GM21717 (cell line): Measurements from ENCODE around the gene DELE1.

ENCODE experiments used
- ATAC-seq: cut with Tn5 transposase; IDR thresholded peaks from one replicate; pipeline ENCODE4 v1.9.1; 2021; ENCODE audit warnings: mild to moderate bottlenecking, moderate library complexity; ENCODE audit not compliant: unreplicated experiment

DELE1 gene

DNA sequence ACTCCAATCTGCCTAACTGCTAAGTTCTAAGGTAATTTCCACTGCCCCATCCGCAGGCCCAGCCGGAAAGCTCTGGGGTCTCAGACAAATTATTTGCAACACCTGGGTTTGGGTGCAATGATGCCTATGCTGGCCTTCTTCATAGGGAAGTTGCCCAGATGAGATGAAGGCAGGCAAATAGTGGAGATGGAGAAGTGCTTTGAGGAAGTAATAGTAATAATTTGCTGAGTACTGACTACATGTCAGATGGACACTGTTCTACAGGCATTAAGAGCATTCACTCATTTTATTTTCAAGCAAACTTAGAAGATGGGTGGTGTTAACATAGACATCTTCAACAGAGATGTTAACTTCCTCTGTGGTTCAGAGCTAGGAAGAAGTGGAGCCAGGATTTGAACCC lies 30.5 kb downstream of the DELE1 start:
- ATAC-seq = no peak

DNA sequence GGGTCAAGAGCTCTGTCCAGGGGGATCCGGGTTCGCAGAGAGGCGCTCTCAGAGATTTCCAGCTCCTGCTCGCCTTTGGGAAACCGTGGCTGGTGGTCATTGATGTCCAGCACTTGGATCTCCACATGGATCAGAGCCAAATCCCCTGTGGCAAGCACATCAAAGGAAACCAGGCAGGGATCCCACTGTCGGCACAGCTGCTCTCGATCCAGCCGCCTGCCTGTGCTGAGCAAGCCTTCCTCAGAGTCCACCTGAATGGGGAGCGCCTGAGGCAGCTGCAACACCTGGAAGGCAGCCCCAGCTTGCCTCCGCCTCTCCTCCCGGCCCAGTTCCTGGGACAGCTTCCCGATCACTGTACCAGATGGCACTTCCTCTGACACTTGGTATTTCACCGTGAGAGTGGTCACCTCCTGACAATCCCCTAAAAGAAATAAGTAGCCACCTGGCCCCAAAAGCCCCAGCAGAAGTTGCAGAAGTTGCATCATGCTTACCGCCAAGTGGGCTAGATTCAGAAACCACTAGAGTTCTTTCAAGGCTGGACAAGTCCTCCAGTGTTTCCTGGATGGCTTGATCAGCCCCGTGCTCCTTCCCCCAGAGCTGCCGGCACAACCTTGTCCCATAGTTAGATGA lies 33.8 kb downstream of the DELE1 start:
- no peak for ATAC-seq

DNA sequence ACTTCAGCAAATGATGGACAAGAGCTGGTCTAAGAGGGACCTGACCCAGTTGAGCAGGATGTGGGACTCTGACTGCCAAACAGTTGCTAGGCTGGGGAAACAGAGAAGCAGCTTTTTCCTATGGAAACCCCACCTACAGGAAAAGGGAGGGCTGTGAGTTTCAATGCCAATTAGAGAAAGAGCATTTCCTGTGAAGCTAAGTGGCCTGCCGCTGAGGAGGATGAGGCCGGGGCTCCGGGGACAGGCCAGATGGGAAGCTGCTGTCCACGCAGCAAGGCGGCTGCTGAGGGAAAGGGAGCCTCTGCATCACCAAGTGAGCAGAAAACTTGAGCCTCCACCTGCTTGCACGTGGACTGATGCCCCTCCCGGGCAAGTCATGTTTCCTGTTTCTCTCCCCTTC lies 34.4 kb downstream of the DELE1 start, which contains the start of gene PCDH12:
Gene PCDH12, minus strand, starts transcription at position 90 of the 400 bp plus-strand sequence. CDS start 351 bp downstream, outside the sequence.
- no peak for ATAC-seq

DNA sequence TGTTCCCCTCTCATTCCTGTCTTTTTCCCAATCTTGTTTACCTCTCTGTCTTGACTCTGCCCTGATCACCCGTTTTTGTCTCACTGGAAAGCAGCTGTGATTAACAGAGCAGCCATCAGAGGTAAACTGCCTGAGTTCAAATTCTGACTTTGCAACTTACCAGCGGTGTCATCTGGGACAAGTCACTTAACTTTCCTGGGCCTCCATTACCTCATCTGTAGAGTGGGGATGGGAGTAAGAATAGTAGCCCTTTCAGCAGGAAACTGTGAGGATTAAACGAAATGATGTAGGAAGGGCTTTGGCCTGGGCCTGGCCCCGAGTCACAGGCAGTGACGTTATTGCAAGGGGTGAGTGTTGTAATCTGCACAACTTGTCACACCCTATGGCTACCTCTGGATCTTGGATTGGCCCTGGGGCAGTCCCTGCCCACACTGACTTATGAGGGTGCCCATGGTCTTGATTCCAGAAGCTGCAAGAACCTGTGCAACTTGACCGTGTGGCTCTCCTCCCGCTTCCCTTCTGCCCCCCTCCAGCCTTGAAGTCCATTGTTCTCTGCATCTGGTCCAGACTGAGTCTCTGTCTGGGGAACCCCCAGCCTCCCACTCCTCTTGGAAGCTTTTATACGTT lies 35.0 kb downstream of the DELE1 start:
- ATAC-seq = no peak

DNA sequence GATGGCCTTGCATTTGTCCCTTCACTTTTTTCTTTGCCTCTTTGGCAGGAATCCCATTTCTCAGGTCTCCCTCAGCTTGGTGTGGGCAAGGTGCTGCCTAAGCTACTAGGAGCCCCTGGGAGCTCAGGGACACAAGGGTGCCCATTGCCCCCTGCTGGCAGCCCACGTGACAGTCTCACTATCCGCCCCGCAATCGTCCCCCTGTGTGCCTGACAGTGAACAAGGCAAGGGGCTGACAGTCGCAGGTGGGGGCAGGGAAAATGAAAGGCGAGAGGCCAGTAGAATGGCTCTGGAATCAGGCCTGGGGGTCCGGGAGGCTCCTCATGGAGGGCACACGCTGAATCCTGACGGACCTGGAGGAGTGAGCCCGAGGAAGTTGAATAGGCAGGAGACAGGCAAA lies 36.3 kb downstream of the DELE1 start:
- no peak for ATAC-seq

DNA sequence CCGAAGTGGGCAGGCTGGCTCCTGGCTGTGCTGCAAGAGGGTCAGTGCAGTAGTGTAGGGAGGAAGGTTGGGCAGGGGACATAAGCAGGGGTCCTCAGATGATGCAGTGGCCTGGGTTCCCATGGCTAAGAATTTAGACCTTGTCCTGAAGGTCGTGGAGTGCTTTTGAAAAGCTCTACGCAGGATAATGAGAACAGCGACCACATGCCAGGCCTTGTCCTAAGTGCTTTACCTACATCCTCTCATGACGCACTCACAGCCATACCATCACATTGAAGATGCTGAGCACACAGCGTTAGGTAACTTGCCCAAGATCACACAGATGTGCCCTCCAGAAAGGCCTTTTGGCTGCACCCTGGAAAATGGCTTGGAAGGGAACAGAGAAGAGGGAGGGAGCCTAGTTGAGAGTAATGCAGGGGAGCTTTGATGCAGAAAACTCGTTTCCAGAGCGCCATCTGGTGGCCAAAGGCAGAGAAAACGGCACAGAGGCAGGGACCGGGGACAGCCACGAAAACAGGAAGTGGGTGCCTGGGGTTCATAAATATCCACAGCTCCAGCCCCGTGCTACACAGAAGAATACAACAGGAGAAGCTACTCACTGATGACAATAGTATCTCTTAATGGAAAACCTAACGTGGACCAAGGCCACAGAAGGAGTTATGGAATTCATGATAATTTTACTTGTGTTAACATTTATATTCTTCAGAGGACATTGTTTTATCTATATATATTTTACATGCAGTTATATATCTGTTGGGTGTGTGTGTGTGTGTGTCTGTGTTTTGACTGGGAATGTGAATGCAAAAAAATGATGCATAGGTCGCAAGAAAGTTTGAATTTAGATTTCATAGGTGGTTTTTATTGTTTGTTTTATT lies 37.0 kb downstream of the DELE1 start:
- ATAC-seq = peak; percentile 92

DNA sequence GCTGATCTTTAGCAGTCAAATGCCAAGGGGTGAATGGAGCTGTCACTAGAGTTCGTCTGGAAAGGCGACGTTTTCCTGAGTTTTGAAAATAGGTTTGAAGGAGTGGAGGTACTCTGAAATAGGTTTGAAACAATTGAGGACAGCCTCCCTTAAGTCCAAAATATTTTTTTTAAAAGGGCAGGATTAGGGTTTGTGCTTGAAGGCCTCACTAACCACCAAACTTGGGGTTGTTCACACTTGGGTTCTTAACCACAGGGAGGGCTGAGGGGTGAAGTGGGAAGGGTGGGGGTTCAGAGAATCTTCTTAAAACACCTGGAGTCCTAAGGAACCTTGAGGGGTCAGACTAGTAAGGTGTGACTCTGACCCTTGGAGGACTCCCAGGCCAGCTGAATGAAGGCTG lies 37.8 kb downstream of the DELE1 start:
- no peak for ATAC-seq

DNA sequence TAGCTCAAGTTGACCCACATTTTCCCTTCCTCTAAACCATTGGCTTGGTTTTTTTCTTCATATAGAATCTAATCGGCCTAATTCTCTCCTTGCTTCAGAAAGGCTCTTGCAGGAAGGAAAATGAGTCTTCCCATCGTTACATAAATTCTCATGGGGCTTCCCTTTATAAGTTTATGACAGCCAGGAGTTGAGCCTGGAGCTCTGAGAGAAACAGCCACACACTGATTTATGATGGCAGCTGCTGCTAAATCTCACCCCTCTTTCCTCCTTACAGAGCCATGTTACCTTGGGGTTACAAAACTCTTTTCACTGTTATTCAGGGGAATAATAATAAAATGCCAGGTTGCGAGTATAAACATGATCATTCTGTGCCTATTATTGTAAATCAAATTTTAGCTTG lies 40.0 kb downstream of the DELE1 start:
- no peak for ATAC-seq

DNA sequence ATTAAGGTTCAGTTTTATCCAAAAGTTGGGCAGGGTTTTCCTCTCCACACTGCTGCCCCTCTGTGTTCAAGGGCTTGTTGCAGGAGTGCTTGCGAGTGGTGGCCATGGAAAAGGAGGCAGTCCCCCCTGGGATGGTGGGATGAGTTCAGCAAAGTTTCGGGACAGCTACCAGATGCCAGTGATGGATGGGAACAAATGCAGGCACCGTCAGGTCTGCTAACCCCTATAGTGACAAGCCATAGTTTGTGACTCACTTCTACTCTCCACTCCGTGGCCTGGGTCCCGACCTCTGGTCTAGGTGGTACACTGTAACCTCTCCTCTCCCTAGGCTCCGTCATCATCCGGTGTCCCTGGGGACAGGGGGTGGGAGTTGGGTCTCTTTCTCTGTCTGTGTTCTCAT lies 41.4 kb downstream of the DELE1 start:
- no peak for ATAC-seq

DNA sequence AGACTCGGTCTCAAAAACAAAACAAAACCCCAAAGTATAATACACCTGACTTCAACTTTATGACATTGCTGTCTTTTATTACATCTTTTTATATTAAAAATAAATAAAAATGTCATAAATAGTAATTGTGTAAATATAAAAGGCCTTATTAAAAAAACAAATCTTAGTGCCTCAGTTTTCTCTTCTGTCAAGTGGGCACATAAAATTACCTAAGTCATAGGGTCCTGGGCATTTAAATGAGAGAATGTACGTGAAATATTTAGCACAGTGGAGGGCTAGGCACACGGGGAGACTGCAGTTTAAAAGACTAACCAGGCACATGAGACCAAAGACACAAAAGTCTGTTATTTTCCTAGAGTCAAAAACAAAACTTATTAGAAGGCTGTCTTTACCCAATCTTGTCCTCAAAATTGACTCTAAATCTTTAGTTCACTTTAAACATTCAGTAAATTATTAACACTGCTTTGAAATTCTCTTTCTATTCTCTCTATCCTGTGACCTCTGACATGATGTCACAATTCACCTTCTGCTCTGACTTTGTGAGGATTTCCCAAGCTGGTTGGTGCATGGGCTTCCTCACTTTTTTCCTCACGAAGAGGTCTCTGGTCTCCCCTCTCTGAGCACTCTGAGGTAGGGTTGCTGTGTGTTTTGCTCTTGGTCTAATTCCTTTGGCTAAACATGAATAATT lies 42.7 kb downstream of the DELE1 start:
- ATAC-seq = no peak

DNA sequence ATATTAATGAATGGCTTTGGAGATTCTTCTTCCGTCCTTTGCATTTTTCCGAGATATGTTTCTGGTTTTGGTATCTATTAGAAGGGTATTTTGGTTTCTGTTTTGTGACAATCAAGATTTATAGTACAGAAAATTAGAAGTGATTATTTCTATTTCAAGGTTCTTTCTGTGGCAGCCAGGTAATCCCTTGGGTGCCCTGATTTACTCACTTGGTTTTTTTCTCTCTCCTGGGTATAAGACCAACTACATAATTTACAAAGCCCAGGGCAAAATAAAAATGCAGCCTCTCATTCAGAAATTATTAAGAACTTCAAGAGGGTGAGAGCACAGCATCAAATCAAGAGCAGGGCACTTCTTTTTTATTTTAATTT lies 43.3 kb downstream of the DELE1 start:
- no peak for ATAC-seq

DNA sequence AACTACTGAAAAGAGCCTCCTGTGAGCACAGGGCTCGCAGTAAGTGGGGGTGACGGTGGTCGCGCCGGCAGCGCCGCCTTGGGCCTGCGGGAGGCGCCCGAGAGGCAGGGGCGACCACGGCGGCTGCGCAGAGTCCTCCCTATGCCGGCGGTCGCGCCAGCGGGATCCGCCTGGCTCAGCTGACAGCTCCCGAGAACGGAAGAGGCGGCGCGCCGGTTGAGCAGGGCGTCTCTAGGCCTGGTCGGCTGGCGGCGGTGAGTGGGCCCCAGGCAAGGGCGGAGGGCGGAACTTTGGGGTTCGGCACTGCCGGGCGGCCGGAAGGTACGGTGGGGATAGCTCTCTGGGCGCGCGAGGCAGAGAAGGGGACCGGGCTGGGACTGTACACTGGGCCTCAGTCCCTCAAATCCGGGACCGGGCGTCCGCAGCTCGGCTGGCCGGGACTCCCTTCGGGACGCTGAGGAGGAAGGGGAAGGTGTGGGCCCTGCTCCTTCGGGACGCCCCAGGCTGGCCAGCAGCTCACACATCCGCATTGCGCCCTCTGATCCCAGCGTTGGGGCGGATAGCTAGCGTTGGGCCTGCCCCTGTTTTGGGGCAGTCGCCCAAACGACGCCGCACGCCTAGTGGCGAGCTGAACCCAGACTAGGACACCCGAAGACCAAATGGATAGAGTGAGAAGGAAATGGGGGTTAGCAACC lies 45.4 kb downstream of the DELE1 start, which contains the start of gene RNF14:
Gene RNF14, plus strand, starts transcription at position 192 of the 695 bp plus-strand sequence. CDS start 4,484 bp downstream, outside the sequence.
- peak; percentile 93 for ATAC-seq

DNA sequence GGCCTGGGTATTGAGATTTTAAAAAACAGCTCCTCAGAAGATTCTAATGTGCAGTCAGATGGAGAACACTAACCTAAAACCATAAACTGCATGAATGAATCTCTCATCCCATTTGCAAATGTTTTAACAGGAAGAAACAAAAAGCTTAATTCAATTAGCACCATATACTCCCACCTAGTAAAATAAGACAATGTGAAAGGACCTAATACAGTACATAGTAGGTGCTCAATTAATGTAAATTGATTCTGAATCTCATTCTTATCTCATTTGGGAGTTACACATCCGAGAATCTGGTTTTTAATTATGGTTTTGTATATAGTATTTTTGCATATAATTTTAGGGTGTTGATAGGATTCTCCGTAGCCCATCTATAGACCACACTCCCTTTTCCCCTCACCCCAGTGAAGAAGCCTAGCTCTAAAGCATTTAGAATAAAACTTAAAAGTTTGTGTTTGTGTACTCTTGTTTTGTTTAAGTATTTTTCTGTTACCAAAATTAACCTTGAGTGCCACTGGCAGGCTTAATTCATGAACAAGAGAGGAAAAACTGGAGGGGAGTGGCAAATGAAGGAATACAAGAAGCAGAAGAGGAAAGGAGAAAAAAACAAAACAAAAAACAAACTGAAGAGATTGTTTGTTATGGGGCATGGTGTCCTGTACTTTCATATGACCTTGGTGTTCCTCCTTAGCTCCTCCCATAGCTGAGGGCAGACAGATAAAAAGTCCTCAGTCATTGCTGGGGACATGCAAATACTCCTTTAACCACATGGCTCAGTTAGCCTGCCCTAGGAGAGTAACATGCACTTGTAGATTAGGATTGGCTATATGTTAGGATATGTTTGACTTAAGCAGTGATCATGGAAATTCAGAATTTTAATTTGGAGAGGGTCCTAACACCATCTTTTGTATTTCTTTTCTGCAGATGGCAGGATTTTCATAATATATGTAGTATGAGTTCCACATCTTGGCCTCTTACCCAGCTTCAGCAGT lies 46.4 kb downstream of the DELE1 start:
- peak; percentile 57 for ATAC-seq

DNA sequence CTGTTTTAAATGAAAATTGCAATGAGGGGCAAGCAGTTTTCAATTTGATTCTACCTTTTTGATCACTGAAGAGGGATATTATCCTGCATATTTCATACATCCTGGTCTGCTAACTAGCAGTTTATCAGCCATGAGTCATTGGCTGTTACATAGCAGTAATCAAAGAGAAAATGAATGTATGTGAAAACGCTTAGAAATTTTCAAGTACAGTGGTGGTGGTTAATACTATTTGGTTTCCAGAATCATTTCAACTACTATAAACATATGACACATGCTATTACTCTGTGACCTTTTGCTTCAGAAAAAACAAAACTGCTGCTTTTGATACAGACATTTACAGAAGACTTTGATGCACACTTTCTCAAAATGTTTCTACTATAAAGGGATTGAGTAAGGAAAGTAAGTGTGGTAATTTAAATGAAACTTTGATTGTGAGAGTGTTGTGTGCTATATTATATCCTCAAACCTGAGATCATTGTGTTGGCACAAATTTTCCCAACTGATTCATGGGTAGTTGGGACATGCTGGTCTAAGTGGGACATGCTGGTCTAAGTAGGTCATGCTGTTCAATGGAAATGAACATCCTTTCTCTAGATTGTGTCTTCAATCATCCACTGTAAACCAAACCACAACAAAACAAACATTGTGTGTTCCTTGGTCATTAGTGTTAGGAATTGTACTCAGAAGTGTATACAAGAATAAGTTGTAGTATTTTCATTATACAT lies 50.4 kb downstream of the DELE1 start:
- no peak for ATAC-seq

DNA sequence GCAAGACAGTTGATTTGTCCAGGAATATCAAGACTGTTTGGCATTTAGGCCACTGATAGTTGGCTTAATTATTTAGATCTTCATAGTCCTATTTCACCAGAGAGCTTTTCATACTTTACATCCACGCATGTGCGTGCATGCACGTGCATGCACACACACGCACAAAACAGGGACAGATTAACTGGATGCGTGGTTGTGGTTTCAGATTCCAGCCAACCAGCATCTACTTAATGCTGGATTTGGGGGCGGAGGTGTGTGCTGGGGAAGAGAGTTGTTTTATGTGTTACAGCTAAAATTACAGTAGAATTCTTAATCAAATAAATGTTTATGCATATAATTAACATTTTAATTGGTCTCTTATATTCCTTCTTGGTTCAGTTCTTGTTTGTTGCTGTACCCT lies 52.5 kb downstream of the DELE1 start:
- no peak for ATAC-seq

DNA sequence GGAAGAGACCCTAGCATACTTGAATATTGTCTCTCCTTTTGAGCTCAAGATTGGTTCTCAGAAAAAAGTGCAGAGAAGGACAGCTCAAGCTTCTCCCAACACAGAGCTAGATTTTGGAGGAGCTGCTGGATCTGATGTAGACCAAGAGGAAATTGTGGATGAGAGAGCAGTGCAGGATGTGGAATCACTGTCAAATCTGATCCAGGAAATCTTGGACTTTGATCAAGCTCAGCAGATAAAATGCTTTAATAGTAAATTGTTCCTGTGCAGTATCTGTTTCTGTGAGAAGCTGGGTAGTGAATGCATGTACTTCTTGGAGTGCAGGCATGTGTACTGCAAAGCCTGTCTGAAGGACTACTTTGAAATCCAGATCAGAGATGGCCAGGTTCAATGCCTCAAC lies 54.7 kb downstream of the DELE1 start:
- ATAC-seq = no peak

DNA sequence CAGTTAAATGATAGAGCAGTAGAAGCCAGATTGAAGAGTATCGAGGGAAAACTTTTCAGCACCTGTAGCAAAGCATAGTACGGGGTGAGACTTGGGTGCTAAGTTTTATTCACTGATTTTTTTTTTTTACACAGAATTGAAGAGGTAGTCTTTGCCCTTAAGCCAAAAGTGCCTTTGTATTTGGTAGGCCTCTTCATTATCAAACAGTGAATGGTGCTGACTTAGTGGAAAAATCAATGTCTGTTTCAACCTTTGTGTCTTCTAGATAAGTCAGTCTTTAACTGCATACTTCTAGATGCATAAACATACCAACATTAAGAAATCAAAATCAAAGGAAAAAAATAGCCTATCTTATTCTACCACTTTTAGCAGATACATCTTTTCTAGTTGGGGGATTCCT lies 59.0 kb downstream of the DELE1 start:
- ATAC-seq = no peak

DNA sequence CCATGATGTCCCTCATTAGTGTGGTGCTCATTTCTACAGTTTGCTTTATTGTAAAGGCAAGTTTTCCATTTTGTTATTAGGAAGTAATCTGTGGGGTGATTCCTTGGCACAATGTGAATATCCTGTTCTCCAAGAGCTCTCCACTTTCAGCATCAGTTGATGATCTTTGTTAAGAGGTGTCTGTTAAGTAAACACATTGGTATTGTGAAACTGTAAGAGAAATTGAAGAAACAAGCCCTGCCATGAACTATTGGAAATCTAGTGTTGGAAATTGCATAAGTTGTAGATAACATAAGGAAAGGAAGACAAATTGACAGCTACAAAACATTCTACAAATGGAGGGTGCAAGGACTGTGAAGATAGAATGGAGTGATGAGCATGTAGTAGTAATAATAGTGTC lies 62.4 kb downstream of the DELE1 start:
- no peak for ATAC-seq

DNA sequence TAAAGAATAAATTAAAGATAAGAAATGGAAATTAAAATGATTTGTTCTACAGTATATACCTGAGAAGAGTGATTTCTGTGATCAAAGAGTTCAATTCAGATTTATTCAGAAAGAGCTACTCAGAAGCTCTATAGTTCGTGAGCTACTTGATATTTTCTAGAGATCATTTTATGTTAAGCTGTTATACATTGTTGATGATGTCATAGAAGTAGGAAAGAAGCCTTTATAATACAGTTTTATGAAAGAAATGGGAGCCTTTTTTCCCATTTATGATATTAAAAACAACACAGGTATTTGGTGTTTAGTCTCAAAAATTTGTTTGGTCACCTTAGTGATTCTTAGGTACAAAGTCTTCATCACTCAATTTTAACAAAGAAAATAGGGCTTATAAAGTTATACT lies 66.0 kb downstream of the DELE1 start:
- ATAC-seq = no peak
